Measurements from ENCODE around the gene VPS13C.

The VPS13C gene

GRCh38 chr15:61938249-61938648, 122.0 kb downstream of the VPS13C start:
- no peak for DNase-seq (ENCODE audit: low spot score)

- DNase-seq (ENCODE audit: low spot score) = no peak
These were observed 123.6 kb downstream of the VPS13C start for GRCh38 chr15:61936528-61937195.

- no peak for DNase-seq (ENCODE audit: low spot score)
These were observed 124.8 kb downstream of the VPS13C start for GRCh38 chr15:61935493-61935892.

GRCh38 chr15:61929452-61929851, 130.8 kb downstream of the VPS13C start:
- no peak for DNase-seq (ENCODE audit: low spot score)

GRCh38 chr15:61923173-61923572, 137.1 kb downstream of the VPS13C start:
- no peak for DNase-seq (ENCODE audit: low spot score)

GRCh38 chr15:61921093-61921492, 139.2 kb downstream of the VPS13C start:
- no peak for DNase-seq (ENCODE audit: low spot score)

GRCh38 chr15:61917457-61917856, 142.8 kb downstream of the VPS13C start:
- DNase-seq (ENCODE audit: low spot score) = no peak

- DNase-seq (ENCODE audit: low spot score) = peak; percentile 49
These were observed 144.1 kb downstream of the VPS13C start for GRCh38 chr15:61916104-61916503.

- DNase-seq (ENCODE audit: low spot score) = no peak
These were observed 144.6 kb downstream of the VPS13C start for GRCh38 chr15:61915640-61916039.

GRCh38 chr15:61910839-61911369, 149.3 kb downstream of the VPS13C start:
- DNase-seq (ENCODE audit: low spot score) = no peak

GRCh38 chr15:61908241-61908640, 152.0 kb downstream of the VPS13C start:
- no peak for DNase-seq (ENCODE audit: low spot score)

- DNase-seq (ENCODE audit: low spot score) = no peak
These were observed 152.5 kb downstream of the VPS13C start for GRCh38 chr15:61907753-61908086.

GRCh38 chr15:61906961-61907752, 153.1 kb downstream of the VPS13C start:
- DNase-seq (ENCODE audit: low spot score) = no peak

GRCh38 chr15:61893146-61893545, 167.1 kb downstream of the VPS13C start:
- no peak for DNase-seq (ENCODE audit: low spot score)

GRCh38 chr15:61892140-61892539, 168.1 kb downstream of the VPS13C start:
- DNase-seq (ENCODE audit: low spot score) = no peak

- DNase-seq (ENCODE audit: low spot score) = no peak
These were observed 170.1 kb downstream of the VPS13C start for GRCh38 chr15:61890106-61890505.

- DNase-seq (ENCODE audit: low spot score) = no peak
These were observed 170.5 kb downstream of the VPS13C start for GRCh38 chr15:61889706-61890105.

GRCh38 chr15:61888074-61888780, 172.0 kb downstream of the VPS13C start:
- no peak for DNase-seq (ENCODE audit: low spot score)

GRCh38 chr15:61880084-61880483, 180.2 kb downstream of the VPS13C start:
- no peak for DNase-seq (ENCODE audit: low spot score)

GRCh38 chr15:61879219-61879618, 181.0 kb downstream of the VPS13C start:
- no peak for DNase-seq (ENCODE audit: low spot score)

GRCh38 chr15:61871926-61872522, 188.2 kb downstream of the VPS13C start:
- DNase-seq (ENCODE audit: low spot score) = peak; percentile 6

- no peak for DNase-seq (ENCODE audit: low spot score)
These were observed 190.6 kb downstream of the VPS13C start for GRCh38 chr15:61869656-61870055.
